ENCODE results near the gene CREB3.

The CREB3 gene

GRCh38 chr9:35691757-35692301 lies 40.6 kb upstream of the CREB3 start:
- DNase-seq (ENCODE audit: low read depth), result no peak
- TF ChIP-seq CTCF (IDR thresholded peaks at IDR 0.05; ENCODE audit: insufficient read depth, low read depth, low read length, missing control alignments), result no peak
- H3K4me3 ChIP-seq (ENCODE audit: low read depth, low read length), result no peak overlapping the region

- DNase-seq (ENCODE audit: low read depth), result no peak
- no peak for TF ChIP-seq CTCF (IDR thresholded peaks at IDR 0.05; ENCODE audit: insufficient read depth, low read depth, low read length, missing control alignments)
Observed at GRCh38 chr9:35695943-35696401, 36.5 kb upstream of the CREB3 start.

GRCh38 chr9:35696520-35697215 lies 35.8 kb upstream of the CREB3 start:
- peak; percentile 75 for DNase-seq (ENCODE audit: low read depth)
- peak; percentile 93 for TF ChIP-seq CTCF (IDR thresholded peaks at IDR 0.05; ENCODE audit: insufficient read depth, low read depth, low read length, missing control alignments)
- H3K4me3 ChIP-seq (ENCODE audit: low read depth, low read length), result no peak overlapping the region

More at GRCh38 chr9:35695943-35696401, 36.5 kb upstream of the CREB3 start:
- no peak overlapping the region for H3K4me3 ChIP-seq (ENCODE audit: low read depth, low read length)

- TF ChIP-seq CTCF (IDR thresholded peaks at IDR 0.05; ENCODE audit: insufficient read depth, low read depth, low read length, missing control alignments), result no peak
- DNase-seq (ENCODE audit: low read depth), result no peak
- H3K4me3 ChIP-seq (ENCODE audit: low read depth, low read length), result no peak overlapping the region
Observed at GRCh38 chr9:35697486-35697885, 35.0 kb upstream of the CREB3 start.

GRCh38 chr9:35698231-35698630 lies 34.2 kb upstream of the CREB3 start:
- H3K4me3 ChIP-seq (ENCODE audit: low read depth, low read length), result no peak overlapping the region
- no peak for TF ChIP-seq CTCF (IDR thresholded peaks at IDR 0.05; ENCODE audit: insufficient read depth, low read depth, low read length, missing control alignments)
- DNase-seq (ENCODE audit: low read depth), result no peak

GRCh38 chr9:35700031-35700430 lies 32.4 kb upstream of the CREB3 start:
- TF ChIP-seq CTCF (IDR thresholded peaks at IDR 0.05; ENCODE audit: insufficient read depth, low read depth, low read length, missing control alignments), result no peak
- no peak overlapping the region for H3K4me3 ChIP-seq (ENCODE audit: low read depth, low read length)

More at GRCh38 chr9:35700031-35700430, 32.4 kb upstream of the CREB3 start:
- DNase-seq (ENCODE audit: low read depth), result no peak

All from GM12865 (cell line).